GM18858 (cell line): ENCODE measurements around the gene TRAPPC12.
"Not testable (repeated sequence)": the region's sequence is repeated elsewhere in the genome, so short reads cannot be mapped to it uniquely, and the experiment has no call there.

Experiments used
- ATAC-seq: cut with Tn5 transposase; IDR thresholded peaks from one replicate; pipeline ENCODE4 v1.9.1; 2021; ENCODE audit not compliant: unreplicated experiment

TRAPPC12 gene

DNA sequence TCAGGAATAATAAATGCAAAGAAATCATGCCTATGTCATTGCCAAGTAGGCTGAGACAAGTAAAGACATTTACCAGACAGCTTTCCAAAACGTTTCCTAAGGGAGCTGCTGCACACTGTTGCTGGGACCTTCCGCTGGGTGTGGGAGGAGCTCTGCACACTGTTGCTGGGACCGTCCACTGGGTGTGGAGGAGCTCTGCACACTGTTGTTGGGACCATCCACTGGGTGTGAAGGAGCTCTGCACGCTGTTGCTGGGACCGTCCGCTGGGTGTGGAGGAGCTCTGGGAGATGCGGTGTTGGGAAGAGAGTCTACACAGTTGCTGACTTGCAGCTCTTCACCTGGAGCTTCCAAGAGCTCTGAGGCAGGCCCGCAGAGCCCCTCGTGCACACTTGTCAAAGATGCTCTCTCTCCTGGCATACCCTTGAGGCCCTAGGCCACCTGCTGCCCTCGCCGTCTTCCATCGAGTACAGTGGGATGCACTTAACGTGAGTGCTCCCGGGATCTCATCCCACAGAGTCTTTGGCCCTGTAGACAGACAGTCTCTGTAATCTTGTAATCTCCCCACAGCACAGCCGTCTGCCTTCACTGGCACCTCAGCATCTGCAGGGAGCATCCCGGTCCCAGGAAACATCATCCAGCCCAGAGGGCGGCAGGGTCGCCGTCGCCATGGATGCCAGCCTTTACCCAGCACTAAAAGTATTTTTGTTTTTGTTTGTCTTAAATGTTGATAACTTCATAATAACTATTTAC is 51.4 kb downstream of the TRAPPC12 start:
- no peak for ATAC-seq

DNA sequence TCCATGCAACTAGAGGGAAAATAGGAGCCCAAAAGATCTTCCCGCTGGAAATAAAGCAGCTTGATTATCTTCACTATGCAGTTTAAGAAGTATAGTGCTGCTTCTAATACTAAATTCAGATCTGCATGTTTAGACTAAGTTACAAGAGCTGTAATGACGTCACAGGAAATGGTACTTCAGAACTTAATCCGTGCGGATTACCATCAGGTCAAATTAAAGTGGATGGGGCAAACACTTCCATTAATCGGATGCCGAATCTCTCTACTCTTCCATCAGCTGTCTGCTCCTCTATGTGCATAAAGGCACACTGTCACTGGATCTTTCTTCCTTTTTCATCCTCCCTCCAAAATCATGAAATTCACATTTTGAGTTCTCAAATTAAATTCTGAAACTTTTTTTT is 52.6 kb downstream of the TRAPPC12 start:
- ATAC-seq: no peak

DNA sequence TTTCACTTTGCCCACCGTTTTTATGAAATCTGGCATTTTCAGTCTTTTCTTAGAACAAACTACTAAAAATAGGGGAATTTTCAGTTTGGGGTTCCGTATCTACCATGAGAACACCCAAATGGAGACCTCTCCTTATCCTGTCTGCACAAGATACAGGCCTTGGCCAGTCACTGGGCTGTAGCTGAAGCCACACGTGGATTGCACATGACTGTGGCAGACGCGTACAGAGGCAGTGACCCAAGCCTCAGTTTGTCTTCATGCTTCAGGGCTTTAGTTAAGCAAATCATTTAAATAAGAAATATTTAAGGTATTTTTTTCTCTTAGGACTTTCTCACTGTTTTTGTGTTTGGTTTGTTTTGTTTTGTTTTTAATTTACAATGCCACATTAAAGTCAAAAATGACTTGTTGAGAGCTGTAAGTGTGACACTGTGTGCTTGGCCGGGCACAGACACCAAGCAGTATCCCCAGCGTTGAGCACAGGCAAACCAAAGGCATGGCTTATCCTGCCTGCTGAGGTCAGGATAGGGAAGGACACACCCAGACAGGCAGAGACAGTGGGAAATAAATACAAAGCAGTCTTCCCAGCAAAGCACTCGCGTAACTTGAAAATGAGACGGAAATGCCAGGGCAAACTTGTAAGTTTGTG is 53.3 kb downstream of the TRAPPC12 start:
- ATAC-seq: no peak

DNA sequence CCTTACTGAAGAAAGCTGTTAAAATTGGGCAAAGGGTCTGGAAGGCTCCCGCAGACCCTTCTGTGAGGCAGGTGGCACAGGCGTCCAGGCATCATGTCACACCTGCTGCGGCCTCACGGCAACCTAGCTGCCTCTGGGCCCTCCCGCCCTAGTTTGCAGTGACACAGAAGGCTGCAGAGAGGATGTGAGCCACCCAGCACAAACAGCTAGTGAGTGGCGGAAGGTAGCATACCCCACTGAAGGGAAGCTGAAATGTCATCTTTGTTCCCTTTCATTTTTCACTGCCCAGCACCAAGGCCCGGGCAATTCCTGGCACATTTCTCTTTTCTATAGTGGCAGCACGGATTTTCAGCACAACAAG is 53.8 kb downstream of the TRAPPC12 start:
- ATAC-seq: no peak

DNA sequence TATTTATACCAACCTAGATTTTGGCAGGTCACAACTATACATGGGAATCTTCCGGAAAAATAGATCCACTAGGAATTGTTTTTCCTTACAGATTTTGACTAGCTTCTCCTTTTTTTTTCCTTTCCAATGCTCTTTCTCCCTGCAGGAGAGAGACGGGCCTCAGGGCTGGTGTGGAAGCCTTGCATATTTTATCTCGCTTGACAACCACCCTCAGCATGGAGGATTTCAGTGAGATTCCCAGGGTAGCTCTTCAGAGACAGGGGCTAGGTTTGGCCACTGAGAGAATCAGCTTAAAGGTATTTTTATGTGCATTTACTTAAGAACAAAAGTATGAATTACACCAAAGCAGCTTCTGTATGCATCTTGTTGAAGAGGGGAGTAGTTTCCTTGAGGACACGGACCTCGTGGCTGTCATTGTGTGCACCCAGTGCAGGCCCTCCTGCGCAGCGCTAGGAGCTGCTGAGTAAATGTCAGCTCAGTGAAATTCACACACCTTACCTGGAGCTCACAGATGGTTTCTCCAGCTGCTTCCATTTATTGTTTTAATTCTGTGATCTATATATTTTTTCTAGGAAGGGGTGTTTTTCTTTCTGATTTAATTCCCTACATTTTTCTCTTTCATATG is 54.4 kb downstream of the TRAPPC12 start:
- no peak for ATAC-seq

DNA sequence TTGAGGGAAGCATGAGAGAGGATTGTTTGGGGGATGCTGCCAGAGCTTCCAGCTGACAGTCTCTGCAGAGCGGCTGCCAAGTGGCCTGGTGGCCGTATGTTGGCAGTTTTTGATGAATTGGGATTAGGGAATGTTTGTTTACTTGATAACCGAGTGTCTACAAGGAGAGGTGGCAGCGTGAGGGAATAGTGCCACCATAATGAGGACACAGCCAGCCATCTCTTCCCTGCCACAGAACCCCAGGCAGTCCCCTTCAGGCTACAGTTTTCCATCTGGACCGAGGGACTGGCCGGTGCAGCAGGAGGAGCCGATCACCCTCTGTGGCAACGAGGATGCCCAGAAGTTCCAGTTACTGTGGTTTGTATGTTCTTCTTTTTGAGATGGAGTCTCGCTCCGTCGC is 55.2 kb downstream of the TRAPPC12 start:
- ATAC-seq: no peak

DNA sequence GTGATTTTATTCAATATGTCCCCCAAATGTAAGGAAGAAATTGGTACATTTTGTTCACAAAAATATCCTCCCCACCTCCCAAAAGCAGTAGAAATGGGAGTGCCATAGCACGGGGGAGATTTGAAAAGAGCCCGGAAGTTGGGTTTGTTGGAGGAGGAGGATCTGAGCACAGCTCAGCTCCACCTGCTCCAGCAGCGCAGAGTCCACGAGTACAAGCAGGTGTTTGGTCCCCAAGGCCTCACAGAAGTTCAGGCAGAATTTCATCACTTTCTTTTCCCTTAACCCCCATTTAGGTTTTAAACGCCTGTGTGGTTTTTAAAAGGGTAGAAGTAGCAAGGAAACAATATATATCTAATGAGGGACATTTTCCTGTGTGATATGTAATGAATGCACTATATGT is 56.0 kb downstream of the TRAPPC12 start:
- no peak for ATAC-seq

DNA sequence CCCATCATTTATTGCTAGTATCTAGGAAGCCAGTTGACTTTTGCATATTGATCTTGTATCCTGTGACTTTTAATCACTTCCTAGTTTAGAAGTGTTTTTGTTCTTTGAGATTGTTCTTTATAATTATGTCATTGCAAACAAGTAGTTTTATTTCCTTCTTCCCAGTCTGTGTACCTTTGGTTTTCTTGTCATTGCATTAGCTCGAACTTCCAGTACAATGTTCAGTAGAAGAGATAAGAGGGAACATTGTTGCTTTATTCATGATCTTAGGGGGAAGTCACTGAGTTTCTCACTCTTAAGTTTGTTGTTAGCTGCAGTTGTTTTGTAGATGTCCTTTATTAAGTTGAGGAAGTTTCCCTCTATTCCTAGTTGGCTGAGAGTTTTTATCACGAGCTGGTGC is 61.0 kb downstream of the TRAPPC12 start:
- ATAC-seq: no peak

DNA sequence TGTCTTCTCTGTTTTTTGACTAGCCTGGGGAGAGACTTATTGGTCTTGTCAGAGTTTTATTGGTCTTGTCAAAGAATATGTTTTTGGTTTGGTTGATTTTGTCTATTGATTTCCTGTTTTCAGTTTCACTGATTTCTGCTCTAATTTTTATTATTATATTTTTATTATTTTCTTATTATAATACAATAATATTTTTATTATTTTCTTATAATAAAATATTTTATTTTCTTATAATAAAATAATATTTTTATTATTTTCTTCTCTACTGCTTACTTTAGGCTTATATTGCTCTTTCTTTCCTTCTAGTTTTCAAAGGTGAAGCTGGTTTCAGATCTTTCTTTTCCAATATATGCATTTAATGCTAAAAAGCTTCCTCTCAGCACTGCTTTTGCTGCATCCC is 62.0 kb downstream of the TRAPPC12 start:
- no peak for ATAC-seq

DNA sequence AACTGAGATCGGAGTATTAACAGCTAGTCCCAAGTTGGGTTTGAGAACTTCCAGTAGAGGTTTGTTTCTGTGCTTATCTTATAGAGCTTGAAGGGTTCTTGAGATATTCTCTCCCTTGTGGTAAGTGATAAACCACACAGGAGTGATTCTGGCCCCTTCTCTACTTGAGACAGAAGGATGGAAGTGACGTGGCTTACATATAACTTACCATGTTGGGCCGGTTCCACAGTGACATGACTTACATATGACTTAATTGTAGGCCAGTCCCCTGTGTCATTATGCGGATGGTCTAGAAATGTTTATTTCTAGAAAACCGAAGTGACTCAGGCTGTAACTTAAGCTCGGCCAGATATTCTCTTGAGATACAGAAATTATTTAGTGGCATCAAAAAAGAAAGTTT is 62.7 kb downstream of the TRAPPC12 start:
- no peak for ATAC-seq

DNA sequence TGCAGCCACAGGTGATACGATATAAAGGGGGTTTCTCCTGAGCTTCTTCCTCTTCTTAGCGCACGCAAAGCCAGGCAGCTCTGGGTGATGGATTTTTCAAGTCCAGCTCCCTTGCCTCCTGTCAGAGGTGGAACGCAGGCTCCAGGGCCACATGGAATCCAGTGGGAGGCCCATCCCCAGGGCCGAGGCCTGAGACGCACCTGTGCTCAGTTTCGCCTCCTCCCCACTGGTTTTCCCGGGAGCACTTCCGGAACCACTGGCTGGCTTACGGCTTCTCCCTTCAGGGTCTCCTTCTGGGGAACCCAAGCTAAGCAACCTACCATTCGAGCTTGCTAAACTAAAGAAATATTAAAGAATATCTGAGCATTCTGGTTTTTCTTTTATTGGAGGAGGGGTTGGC is 63.6 kb downstream of the TRAPPC12 start:
- ATAC-seq: no peak

DNA sequence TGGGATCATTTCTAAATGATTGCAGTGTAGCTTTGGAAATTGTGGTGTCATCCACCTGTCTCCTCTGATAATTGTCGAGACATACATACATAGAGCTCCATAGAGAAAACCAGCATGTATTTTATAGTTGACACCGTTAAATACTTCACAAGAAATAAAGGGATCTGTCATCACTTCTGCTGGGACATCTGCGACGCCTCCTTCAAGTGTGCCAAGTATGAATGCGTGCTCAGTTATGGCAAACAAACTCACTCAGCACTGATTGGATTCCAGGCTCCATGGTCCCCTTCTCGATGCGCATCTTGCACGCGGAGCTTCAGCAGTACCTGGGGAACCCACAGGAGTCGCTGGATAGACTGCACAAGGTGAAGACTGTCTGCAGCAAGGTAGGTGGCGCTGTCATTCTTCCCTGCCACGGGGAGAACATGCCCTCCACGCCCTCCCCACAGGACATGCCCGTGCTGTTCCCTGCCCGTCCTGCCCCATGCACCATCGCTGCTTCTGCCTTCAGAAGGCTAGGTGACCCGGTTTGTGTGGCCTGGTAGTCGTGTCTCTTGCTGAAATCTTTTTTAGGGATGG is 64.1 kb downstream of the TRAPPC12 start:
- no peak for ATAC-seq

DNA sequence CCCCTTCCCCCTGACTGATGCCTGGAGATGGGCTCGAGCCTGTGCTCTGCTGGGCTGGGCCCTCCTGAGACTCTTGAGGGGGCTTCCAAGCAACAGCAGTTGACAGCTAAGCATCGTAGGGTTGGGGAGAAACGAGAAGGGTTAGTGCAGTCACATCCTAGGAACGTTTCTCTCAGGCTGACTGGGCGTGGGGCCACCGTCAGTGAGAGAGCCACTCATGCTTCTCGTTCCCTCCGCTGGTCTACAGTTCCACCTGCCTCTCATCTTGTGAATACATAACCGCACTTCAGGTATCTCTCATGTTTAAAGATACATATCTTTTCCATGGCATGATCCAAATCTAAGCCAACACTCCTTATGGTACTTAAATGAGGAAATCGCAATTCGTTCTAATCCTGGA is 66.4 kb downstream of the TRAPPC12 start:
- no peak for ATAC-seq

DNA sequence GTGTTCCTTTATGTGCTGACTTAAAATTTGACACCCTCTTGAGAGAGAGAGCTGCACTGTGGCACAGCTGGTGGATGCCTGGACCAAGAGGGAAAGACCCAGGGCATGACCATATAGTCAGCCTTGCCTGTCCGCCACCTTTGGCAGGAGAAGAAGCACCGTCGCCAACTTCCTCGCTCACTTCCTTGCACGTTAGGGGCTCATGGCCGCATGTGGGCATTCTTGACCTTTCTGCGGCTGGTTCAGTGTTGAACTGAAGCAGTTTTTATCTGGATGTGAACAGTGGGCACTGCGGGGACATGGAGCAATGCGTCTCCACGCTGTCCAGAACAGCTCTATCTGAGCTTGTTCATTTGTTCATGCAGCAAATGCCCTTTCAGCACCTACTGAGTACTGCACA is 66.9 kb downstream of the TRAPPC12 start:
- no peak for ATAC-seq

DNA sequence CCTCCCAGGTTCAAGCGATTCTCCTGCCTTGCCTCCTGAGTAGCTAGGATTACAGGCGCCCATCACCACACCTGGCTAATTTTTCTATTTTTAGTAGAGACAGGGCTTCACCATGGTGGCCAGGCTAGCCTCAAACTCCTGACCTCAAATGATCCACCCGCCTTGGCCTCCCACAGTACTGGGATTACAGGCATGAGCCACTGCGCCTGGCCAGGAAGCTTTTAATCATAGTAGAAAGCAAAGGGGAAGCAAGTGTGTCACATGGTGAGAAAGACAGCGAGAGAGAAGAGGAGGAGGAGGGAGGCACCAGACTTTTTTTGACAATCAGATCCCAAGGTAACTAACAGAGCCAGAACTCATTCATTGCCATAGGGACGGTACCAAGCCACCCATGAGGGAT is 67.7 kb downstream of the TRAPPC12 start:
- not testable (repeated sequence) for ATAC-seq

DNA sequence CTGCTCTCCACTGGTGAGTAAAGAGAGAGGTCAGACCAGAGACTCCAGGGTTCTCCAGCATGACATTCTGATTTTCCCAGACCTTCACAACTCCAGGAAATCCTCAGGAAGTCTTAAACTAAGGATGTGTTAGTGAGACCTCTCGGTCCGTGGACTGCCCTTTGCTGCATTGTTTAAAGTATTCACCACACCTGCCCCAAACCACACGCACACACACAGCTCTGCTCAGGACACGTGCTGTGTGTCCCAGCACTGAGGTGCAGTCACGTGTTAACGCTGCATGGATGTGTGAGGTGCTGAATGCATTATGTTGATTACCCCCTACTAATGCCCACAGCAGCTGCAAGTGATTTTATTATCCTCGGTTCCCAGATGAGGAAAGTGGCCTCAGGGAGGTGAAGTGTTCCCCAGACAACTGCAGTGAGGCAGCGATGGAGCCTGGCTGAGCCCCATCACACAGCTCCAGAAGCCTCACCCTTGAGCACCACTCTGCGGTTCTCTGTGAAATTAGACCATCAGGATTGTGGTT is 68.4 kb downstream of the TRAPPC12 start:
- no peak for ATAC-seq

DNA sequence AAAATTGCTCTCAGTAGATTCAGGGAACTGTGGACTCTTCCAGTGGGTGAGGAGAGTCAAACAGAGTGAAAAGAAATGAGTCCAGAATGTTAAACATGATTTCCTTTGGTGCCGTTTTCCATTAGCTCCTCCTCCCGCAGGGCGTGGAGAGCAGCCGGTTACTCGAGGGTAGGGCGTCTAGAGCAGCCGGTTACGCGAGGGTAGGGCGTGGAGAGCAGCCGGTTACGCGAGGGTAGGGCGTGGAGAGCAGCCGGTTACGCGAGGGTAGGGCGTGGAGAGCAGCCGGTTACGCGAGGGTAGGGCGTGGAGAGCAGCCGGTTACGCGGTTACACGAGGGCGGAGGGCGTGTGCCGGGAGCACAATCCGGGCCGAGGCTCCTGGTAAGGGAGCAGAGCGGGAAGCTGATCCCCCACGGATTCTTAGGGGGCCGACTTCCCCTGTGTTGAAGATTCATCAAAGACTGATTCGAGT is 69.0 kb downstream of the TRAPPC12 start:
- not testable (repeated sequence) for ATAC-seq

DNA sequence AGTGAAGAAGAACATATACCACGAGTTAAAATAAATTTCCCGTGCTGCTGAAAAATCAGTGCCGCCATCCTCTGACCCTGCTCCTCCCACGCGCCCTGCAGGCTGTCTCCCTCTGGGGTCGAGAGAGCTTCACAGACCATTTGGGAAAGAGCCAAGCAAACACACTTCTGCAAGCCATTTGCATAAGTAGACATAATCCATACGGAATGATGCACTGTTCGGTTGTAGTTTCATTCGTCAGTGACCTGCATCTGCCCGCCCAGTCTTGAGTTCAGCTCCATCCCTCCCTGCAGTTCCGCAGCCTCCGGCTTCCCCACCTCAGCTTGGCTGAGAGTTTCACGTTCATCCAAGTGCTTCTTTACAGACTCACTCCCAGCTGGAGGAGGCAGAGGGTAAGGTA is 69.6 kb downstream of the TRAPPC12 start:
- ATAC-seq: no peak

DNA sequence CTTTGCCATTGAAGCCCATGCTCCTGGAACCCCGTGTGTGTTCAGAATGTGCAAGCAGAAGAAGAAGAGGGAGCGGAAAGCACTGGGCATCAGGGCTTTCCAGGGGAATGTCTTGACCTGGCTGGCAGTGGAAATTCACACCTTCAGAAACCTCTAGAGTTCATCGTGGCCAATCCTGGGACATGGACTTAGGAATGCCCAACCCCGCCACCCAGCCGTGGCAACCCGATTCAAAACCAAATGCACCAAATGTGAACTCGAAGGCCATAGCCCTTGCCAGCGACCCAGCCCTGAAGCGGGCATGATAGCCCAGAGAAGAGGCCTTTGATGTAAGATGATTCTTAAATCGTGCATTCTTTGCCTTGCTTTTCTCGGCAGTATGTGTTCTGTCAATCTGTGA is 70.4 kb downstream of the TRAPPC12 start:
- no peak for ATAC-seq

DNA sequence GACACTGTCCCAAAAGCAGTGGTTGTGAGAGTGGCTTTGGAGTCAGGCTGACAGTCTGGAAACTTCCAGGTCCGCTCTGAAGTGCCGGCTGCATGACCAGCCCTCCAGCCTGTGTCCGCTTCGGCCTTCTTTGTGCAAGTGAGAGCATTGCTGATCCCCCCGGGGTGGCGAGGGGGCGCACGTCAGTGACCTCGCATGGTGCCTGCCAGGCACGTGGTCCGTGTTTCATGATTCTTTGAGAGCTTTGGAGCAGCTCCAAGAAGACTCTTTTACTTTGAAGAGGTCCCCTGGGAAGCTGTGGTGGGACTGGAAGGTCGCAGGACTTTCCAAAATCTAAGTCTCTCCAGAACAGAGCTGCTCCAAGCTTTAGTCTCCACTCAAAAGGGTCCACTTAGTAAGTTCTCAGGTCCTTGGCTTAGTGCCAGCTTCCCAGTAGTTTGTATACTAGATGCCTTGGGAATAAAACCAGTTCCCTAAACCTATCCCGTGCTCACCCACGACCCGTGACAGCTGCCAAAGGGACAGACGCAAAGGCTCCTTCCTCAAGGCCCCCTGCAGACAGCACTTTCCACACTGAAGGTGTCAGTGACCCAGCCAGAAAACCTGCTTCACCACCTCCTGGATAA is 71.0 kb downstream of the TRAPPC12 start:
- ATAC-seq: no peak

DNA sequence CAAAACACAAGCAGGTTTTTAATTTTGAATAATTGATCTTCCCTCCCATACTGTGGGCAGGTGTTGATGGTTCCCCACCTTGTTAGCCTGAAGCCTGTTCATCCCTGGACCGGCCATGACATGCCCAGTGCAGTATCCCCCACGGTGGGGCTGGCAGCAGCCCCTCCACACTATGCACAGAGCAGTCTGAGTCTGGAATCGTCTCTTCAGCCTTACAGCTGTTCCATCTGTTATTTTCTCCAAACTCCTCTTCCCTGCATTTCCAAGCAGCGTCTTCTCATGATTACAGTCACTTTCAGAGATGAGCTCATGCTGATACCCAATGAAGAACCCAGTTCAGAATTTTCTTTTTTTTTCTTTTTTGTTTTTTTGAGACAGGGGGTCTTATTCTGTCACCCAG is 71.7 kb downstream of the TRAPPC12 start:
- no peak for ATAC-seq
